ENCODE data around the gene TTC33.

- TF ChIP-seq TAF1 (IDR thresholded peaks at IDR 0.05; ENCODE audit: low read depth) (no peak), TCF12 (IDR thresholded peaks at IDR 0.05; ENCODE audit: low read depth) (no peak), CEBPB (IDR thresholded peaks at IDR 0.05) (no peak), REST (IDR thresholded peaks at IDR 0.05; ENCODE audit: low read depth) (no peak), MAX (IDR thresholded peaks at IDR 0.05) (no peak), ZBTB7A (IDR thresholded peaks at IDR 0.05; ENCODE audit: low read depth) (no peak), YY1 (IDR thresholded peaks at IDR 0.05; ENCODE audit: low read depth) (no peak), EP300 (IDR thresholded peaks at IDR 0.05; ENCODE audit: borderline replicate concordance) (no peak), CREB1 (IDR thresholded peaks at IDR 0.05; ENCODE audit: low read depth) (no peak), EGR1 (IDR thresholded peaks at IDR 0.05) (no peak), RAD21 (IDR thresholded peaks at IDR 0.05; ENCODE audit: low read depth) (no peak), USF1 (IDR thresholded peaks at IDR 0.05) (no peak)
These were observed 39.8 kb downstream of the TTC33 start for GRCh38 chr5:40716000-40716399.
